HG03469 (cell line): ENCODE measurements around the gene CMAS.

Experiments used
- ATAC-seq: cut with Tn5 transposase; IDR thresholded peaks from one replicate; pipeline ENCODE4 v1.9.1; 2021; ENCODE audit warnings: mild to moderate bottlenecking, moderate library complexity, moderate number of reproducible peaks; ENCODE audit not compliant: unreplicated experiment

CMAS gene

DNA sequence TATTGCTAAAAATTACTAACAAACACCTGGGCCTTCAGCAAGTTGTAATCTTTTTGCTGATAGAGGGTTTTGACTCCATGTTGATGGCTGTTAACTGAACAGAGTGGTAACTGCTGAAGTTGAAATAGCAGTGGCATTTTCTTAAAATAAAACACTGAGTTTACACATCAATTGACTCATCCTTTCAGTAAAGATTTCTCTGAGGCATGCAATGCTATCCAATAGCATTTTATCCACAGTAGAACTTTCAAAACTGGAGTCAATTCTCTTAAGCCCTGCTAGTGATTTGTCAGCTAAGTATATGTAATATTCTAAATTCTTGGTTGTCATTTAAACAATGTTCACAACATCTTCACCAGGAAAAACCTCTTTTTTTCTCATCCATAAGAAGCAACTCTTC is 59.5 kb downstream of the CMAS start:
- ATAC-seq: no peak

- ATAC-seq: no peak
Measured at GRCh38 chr12:22110176-22110575, 64.2 kb downstream of the CMAS start.
